ENCODE measurements around the gene DHDH.
"Not testable (repeated sequence)": the region's sequence is repeated elsewhere in the genome, so short reads cannot be mapped to it uniquely, and the experiment has no call there.

The DHDH gene

DNA sequence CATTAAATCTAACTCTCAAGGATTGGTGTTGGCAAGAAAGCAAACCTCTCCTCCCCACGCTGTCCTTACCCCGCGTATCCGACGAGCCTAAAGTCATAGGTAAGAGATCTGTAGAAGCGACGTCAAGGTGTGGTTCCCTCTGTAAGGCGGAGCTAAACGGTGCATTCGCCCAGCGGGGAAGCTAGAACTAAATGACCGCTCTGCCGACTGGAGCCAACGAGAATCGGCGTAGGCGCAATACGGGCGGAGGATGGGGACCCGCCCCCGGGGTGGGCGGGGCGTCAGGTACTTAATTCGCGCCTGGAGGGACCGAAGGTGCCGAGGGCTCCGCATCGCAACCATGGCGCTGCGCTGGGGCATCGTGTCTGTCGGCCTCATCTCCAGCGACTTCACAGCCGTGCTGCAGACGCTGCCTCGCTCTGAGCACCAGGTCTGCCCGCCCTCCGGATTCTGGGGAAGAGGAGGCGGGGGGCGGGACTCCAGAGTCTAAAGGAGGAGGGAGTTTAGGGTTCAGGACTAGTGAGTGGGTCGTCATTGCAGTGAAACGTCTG lies at the start of gene DHDH:
Gene DHDH, plus strand, starts transcription at position 318 of the 551 bp plus-strand sequence. Its CDS starts 23 bp downstream, at position 341.
- intact Hi-C loops (cut with DNase I; ENCODE audit: low total_unique reads) = no loop called here
- Histone ChIP-seq H3K27me3 (peaks cover 0 to 10% of the 10 kb centered on the region in 2 donors), H3K4me3 (peak within 1 kb of the TSS; percentile 43 to 57), H3K9me3 (no peaks in the 10 kb centered on the region), H3K4me1 (peaks cover 0 to 9% (median 8%) of the 10 kb centered on the region in 4 donors), H3K27ac (no peak within 1 kb of the TSS), H3K36me3 (no peaks in the 10 kb centered on the region)
- TF ChIP-seq, protein P1, sequence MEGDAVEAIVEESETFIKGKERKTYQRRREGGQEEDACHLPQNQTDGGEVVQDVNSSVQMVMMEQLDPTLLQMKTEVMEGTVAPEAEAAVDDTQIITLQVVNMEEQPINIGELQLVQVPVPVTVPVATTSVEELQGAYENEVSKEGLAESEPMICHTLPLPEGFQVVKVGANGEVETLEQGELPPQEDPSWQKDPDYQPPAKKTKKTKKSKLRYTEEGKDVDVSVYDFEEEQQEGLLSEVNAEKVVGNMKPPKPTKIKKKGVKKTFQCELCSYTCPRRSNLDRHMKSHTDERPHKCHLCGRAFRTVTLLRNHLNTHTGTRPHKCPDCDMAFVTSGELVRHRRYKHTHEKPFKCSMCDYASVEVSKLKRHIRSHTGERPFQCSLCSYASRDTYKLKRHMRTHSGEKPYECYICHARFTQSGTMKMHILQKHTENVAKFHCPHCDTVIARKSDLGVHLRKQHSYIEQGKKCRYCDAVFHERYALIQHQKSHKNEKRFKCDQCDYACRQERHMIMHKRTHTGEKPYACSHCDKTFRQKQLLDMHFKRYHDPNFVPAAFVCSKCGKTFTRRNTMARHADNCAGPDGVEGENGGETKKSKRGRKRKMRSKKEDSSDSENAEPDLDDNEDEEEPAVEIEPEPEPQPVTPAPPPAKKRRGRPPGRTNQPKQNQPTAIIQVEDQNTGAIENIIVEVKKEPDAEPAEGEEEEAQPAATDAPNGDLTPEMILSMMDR (IDR thresholded peaks at IDR 0.05) = no peak
- DNase-seq = peak; percentile 51 to 77

DNA sequence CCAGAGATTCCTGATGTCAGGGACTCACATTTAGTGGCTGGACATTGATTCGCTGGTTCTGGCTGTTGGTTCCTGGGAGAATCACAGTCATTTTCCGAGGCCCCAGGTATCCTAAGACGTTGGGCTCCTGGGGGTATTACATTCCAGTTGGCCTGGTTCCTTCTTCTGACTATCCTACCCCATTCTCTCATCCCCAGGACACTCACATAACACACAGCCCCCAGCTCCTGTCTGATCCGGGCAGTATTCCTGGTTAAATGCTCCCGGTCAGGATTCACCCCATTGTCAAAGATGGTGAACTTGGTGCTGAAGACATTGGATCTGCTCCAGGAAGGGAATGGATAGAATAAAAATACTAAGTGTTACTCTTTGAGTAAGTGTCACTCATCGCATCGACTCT lies 49.8 kb upstream of the DHDH start:
- no peak overlapping the region for H3K4me3 ChIP-seq
- no peaks in the 10 kb centered on the region for H3K9me3 ChIP-seq
- no peak for DNase-seq
- H3K36me3 ChIP-seq = peaks cover 0 to 12% (median 0%) of the 10 kb centered on the region in 3 donors
- no peaks in the 10 kb centered on the region for H3K27me3 ChIP-seq
- no peak overlapping the region for H3K27ac ChIP-seq
- TF ChIP-seq, protein P1 (IDR thresholded peaks at IDR 0.05) = no peak
- intact Hi-C loops (cut with DNase I; ENCODE audit: low total_unique reads) = no loop called here
- peaks cover 0 to 12% (median 5%) of the 10 kb centered on the region in 4 donors for H3K4me1 ChIP-seq

DNA sequence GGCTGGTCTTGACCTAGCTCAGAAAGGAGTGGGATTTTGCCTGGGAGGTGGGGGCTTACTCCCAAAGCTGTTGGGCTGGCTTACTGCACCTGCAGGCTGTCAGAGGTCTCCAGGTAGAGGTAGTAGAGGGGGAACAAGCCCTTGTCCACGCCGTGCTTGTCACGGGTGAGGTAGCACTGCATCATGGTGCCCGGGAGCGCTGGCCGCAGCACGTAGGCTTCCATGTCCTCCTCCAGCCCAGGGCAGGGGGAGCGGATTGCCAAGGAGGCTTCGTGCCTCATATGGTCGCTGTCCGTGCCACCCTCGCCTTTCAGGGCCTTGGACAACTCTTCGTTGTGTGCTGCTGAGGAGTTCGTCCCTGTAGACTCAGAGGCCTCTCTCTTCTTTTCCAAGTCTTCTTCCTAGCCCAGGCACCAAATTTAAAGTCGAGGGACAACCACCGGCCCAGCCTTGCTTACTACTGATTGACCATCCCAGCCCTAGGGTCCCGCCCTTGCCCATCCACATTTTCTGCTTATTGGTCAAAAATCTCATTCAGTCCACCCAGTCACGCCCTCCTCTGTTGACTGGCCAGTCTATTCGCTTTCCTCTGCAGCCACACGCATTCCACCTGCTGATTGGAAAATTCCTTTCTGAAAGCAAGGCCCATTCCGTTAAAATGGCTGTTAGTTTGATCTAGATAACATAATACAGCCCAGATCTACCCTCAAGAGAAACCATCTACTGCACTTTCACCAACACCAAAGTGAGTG lies 45.5 kb upstream of the DHDH start:
- TF ChIP-seq, protein P1 (IDR thresholded peaks at IDR 0.05) = no peak
- intact Hi-C loops (cut with DNase I; ENCODE audit: low total_unique reads) = no loop called here

DNA sequence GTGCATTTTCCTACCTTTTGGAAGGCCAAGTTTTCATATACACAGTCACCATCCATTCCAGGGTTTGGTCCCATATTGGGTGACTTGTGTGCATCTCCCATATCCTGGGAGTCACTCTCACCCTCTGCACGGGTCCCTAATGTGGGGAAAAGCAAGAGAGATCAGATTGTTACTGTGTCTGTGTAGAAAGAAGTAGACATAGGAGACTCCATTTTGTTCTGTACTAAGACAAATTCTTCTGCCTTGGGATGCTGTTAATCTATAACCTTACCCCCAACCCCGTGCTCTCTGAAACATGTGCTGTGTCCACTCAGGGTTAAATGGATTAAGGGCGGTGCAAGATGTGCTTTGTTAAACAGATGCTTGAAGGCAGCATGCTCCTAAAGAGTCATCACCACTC lies 44.0 kb upstream of the DHDH start:
- DNase-seq; H3K27me3 ChIP-seq; intact Hi-C loops (cut with DNase I; ENCODE audit: low total_unique reads); H3K27ac ChIP-seq; H3K9me3 ChIP-seq; H3K4me3 ChIP-seq; H3K36me3 ChIP-seq; H3K4me1 ChIP-seq: not testable (repeated sequence)

More for the DNA sequence above, 45.5 kb upstream of the DHDH start:
- no peak overlapping the region for H3K27ac ChIP-seq
- no peaks in the 10 kb centered on the region for H3K36me3 ChIP-seq
- no peak for DNase-seq
- no peaks in the 10 kb centered on the region for H3K4me1 ChIP-seq
- no peak overlapping the region for H3K4me3 ChIP-seq
- H3K27me3 ChIP-seq = no peaks in the 10 kb centered on the region
- H3K9me3 ChIP-seq = no peaks in the 10 kb centered on the region

DNA sequence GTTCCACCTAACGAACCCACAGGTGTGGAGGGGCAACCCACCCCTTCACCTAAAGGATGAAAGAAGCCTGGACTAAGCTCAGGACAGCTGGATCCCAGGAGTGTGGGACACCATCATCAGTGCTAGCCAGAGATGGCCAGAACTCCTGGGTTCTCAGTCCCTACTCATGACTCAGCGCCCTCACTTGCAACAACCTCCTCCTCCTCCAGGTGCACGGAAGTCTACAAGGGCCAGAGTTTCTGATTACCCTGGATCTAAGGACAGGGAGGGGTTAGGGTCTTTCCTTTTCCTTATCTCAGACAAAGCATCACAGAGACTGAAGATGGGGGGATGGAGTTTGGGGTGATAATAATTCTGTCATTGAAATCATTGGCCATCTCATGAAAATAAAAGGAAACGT lies 42.9 kb upstream of the DHDH start:
- H3K27ac ChIP-seq = no peak overlapping the region
- no peaks in the 10 kb centered on the region for H3K27me3 ChIP-seq
- H3K4me3 ChIP-seq = no peak overlapping the region
- DNase-seq = no peak
- H3K4me1 ChIP-seq = peaks cover 0 to 4% (median 1%) of the 10 kb centered on the region in 4 donors
- no peaks in the 10 kb centered on the region for H3K36me3 ChIP-seq
- intact Hi-C loops (cut with DNase I; ENCODE audit: low total_unique reads) = no loop called here
- TF ChIP-seq, protein P1 (IDR thresholded peaks at IDR 0.05) = no peak
- no peaks in the 10 kb centered on the region for H3K9me3 ChIP-seq

DNA sequence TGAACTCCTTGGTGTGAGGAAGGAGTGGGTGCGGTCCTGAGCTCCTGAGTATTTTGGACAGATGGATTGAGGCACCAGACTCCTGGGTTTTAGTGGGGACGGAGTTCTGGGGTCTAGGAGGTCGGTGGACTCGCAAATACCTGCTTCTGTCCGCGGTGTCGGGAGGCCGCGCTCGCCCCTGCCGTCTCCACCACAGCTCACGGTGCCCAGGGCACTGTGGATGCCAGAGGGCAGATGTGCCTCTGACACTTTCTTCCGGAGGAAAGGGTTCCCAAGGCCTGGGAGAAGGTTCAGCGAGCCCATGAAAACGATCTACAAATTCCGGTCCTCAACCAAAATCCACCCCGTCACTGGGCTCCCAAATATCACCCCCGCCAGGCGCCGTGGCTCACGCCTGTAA lies 38.3 kb upstream of the DHDH start:
- TF ChIP-seq, protein P1 (IDR thresholded peaks at IDR 0.05) = no peak
- Histone ChIP-seq H3K9me3 (no peaks in the 10 kb centered on the region), H3K27ac (no peak overlapping the region), H3K4me1 (peaks cover 0 to 18% (median 8%) of the 10 kb centered on the region in 4 donors), H3K27me3 (no peaks in the 10 kb centered on the region), H3K36me3 (no peaks in the 10 kb centered on the region), H3K4me3 (peak overlapping the region in 1 of 2 donors; percentile 52)
- intact Hi-C loops (cut with DNase I; ENCODE audit: low total_unique reads) = no loop called here
- no peak for DNase-seq
